SK-MEL-5 (cell line): ENCODE results near the gene YWHAE. TPM values are rescaled to one million over a fixed set of nuclear protein-coding genes. Genes with fewer than 3 reads are reported as not detected.
A peak's percentile ranks its signal among the peaks of the same experiment; 100 is the strongest.
"Not testable (repeated sequence)": the region's sequence is repeated elsewhere in the genome, so short reads cannot be mapped to it uniquely, and the experiment has no call there.

Experiments
- DNase-seq: peaks from one replicate; pipeline ENCODE4 v3.0.0-alpha.2; 2016; ENCODE audit warnings: low read depth, low spot score
- in situ Hi-C: cut with HindIII; loops from 2 replicates; pipeline ENCODE4 v1.10.0; 2016; ENCODE audit warnings: low sequenced_read_pairs, high pct_unique_total_duplicates, low pct_unique_long_range_greater_than_20kb
- total RNA-seq: library from RNA; depleted of rRNA; stranded (reverse); fragments of >200 nt; shearing (Covaris generic); gene quantifications from 2 replicates; pipeline ENCODE4 v1.2.3, GENCODE V29; 2014

YWHAE gene
- total RNA-seq, 1 experiment from 2014 or later = 257 TPM

- in situ Hi-C loops = no loop called here
- peak; percentile 85 for DNase-seq
These were observed 20.1 kb downstream of the YWHAE start for GRCh38 chr17:1379930-1380313.

GRCh38 chr17:1379208-1379929 lies 20.7 kb downstream of the YWHAE start:
- no peak for DNase-seq
- in situ Hi-C loops = no loop called here

GRCh38 chr17:1378476-1378860 lies 21.6 kb downstream of the YWHAE start:
- in situ Hi-C loops, DNase-seq: not testable (repeated sequence)

DNA sequence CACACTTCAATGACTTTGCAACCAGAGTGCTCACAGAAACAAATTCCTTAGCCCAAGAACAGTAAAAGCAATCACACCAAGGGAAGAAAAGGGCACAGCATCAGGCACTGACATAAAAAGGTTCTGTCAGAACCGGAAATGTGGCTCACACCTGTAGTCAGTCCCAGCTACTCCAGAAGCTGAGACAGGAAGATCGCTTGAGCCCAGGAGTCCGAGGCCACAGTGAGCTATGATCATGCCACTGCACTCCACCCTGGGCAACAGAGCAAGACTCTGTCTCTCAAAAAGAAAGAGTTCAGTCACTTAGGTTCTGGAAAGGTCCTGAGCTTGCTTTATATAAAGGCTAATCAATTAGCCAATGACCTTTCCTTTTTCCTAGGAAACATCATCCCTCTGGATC lies 22.7 kb downstream of the YWHAE start:
- in situ Hi-C loops = no loop called here

GRCh38 chr17:1376061-1376460 lies 24.0 kb downstream of the YWHAE start:
- DNase-seq = no peak
- in situ Hi-C loops = no loop called here

More for the DNA sequence above, 22.7 kb downstream of the YWHAE start:
- DNase-seq = no peak

- no peak for DNase-seq
- in situ Hi-C loops = no loop called here
These were observed 24.4 kb downstream of the YWHAE start for GRCh38 chr17:1375615-1376014.

GRCh38 chr17:1374431-1375177 lies 25.4 kb downstream of the YWHAE start:
- in situ Hi-C loops = no loop called here
- no peak for DNase-seq

GRCh38 chr17:1373707-1374237 lies 26.2 kb downstream of the YWHAE start:
- in situ Hi-C loops = no loop called here
- DNase-seq = no peak

- no peak for DNase-seq
- in situ Hi-C loops = no loop called here
These were observed 27.4 kb downstream of the YWHAE start for GRCh38 chr17:1372618-1373017.

GRCh38 chr17:1371893-1372590 lies 28.0 kb downstream of the YWHAE start:
- DNase-seq = no peak
- in situ Hi-C loops = no loop called here

- DNase-seq = no peak
- in situ Hi-C loops = no loop called here
These were observed 31.4 kb downstream of the YWHAE start for GRCh38 chr17:1368588-1368987.

- in situ Hi-C loops = no loop called here
- DNase-seq = no peak
These were observed 32.7 kb downstream of the YWHAE start for GRCh38 chr17:1367351-1367745.

GRCh38 chr17:1366234-1366633 lies 33.8 kb downstream of the YWHAE start:
- DNase-seq = no peak
- in situ Hi-C loops = no loop called here

DNA sequence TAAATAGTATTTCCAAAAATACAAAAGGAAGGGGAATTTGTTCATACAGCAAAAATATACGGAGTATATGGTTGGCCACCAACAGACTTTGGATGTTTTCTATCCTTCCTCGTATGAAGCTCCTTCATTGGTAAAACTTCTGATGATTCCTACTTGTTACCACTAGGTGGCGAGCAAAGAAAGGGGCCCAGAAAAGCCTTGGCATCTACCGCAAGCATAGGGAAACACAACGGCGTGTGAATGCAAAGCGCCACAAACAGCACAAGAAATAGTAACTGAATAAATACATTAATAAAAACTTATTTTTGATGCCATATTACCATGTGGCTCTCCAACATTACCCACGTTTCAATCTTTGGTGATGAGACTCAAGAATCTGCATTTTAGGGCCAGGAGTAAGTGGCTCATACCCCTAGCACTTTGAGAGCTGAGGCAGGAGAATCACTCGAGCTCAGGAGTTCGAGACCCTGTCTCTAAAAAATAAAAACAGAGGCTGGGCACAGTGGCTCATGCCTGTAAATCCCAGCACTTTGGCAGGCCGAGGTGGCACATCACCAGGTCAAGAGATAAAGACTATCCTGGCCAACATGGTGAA lies 34.5 kb downstream of the YWHAE start:
- in situ Hi-C loops = no loop called here
- DNase-seq = peak; percentile 90

- in situ Hi-C loops = no loop called here
These were observed 37.1 kb downstream of the YWHAE start for GRCh38 chr17:1362964-1363363.

GRCh38 chr17:1362065-1362848 lies 37.8 kb downstream of the YWHAE start:
- no peak for DNase-seq
- in situ Hi-C loops = no loop called here

More at GRCh38 chr17:1362964-1363363, 37.1 kb downstream of the YWHAE start:
- no peak for DNase-seq

GRCh38 chr17:1360975-1361374 lies 39.0 kb downstream of the YWHAE start:
- in situ Hi-C loops = no loop called here
- no peak for DNase-seq
